ENCODE results near the gene SPEM3. TPM values are rescaled to one million over a fixed set of nuclear protein-coding genes. Genes with fewer than 3 reads are reported as not detected.

SPEM3 gene
- total and polyA plus RNA-seq, 4 donors = not detected

DNA sequence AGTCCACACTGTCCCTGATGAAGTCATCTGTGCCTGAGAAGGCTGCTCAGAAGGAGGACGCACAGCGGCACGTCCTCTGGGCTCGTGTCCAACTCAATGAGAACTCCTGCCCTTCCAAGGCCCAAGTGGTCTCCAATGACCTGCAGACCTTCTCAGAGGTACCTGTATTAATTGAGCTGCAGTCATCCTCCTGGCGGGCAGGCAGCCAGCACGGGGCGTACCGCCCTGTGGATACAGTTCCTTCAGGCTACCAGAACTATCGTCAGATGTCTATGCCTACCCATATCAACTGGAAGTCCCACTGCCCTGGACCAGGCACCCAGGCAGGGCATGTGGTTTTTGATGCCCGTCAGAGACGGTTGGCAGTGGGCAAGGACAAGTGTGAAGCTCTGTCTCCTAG is 3.6 kb downstream of the SPEM3 start:
- Histone ChIP-seq H3K9ac (ENCODE audit: insufficient read depth in 1 of 2, low read length in 2 of 2) (no peak overlapping the region), H3K27me3 (ENCODE audit: control insufficient read depth in 3 of 3, insufficient read depth in 3 of 3, low read length in 2 of 3) (peaks cover 0 to 31% (median 12%) of the 10 kb centered on the region in 3 donors), H3K4me1 (ENCODE audit: control insufficient read depth in 5 of 5, insufficient read depth in 5 of 5, low read length in 5 of 5) (peaks cover 0 to 12% (median 4%) of the 10 kb centered on the region in 5 donors), H3K9me3 (ENCODE audit: control insufficient read depth in 4 of 4, insufficient read depth in 3 of 4, low read length in 3 of 4) (no peaks in the 10 kb centered on the region), H3K27ac (ENCODE audit: low read depth in 1 of 2, low read length in 1 of 2) (no peak overlapping the region), H3K36me3 (ENCODE audit: control insufficient read depth in 4 of 4, insufficient read depth in 4 of 4, low read length in 4 of 4) (no peaks in the 10 kb centered on the region), H3K4me3 (no peak overlapping the region)
- WGBS, 2 donors = 94% methylated on average over 11 of the region's 11 CpGs
- DNase-seq (no peak), ATAC-seq (ENCODE audit: insufficient read depth, low FRiP score) (no peak)
- TF ChIP-seq, protein P1, sequence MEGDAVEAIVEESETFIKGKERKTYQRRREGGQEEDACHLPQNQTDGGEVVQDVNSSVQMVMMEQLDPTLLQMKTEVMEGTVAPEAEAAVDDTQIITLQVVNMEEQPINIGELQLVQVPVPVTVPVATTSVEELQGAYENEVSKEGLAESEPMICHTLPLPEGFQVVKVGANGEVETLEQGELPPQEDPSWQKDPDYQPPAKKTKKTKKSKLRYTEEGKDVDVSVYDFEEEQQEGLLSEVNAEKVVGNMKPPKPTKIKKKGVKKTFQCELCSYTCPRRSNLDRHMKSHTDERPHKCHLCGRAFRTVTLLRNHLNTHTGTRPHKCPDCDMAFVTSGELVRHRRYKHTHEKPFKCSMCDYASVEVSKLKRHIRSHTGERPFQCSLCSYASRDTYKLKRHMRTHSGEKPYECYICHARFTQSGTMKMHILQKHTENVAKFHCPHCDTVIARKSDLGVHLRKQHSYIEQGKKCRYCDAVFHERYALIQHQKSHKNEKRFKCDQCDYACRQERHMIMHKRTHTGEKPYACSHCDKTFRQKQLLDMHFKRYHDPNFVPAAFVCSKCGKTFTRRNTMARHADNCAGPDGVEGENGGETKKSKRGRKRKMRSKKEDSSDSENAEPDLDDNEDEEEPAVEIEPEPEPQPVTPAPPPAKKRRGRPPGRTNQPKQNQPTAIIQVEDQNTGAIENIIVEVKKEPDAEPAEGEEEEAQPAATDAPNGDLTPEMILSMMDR (IDR thresholded peaks at IDR 0.05; ENCODE audit: control extremely low read depth, extremely low read depth) = no peak

DNA sequence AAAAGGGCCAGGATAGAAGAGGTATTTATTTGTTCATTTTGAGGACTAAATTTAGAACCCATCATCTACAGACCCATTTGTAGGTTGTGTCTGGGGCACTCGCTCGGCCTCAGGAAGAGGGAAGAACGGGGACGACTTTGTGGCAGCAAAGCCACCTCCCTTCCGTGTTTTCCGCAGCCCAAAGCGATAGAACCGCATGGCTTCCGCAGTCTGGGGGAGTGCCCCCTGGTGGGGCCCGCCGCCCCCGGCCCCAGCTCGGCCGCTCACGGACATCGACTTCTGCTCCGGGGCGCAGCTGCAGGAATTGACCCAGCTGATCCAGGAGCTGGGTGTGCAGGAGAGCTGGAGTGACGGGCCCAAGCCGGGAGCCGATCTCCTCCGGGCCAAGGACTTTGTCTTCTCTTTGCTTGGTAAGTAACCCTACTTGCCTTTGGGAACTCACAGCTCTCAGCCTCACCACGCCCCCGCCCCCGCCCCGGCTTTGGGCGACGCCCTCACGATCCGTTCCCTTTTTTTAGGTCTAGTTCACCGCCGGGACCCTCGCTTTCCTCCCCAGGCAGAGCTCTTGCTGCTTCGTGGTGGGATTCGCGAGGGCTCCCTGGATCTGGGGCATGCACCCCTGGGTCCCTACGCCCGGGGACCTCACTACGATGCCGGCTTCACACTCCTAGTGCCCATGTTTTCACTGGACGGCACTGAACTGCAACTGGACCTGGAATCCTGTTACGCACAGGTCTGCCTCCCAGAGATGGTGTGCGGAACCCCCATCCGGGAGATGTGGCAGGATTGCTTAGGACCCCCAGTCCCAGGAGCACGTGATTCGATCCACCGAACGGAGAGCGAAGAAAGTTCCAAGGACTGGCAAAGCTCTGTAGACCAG is 7.3 kb downstream of the SPEM3 start:
- H3K4me1 ChIP-seq (ENCODE audit: control insufficient read depth in 5 of 5, insufficient read depth in 5 of 5, low read length in 5 of 5) = peaks cover 0 to 35% (median 13%) of the 10 kb centered on the region in 5 donors

DNA sequence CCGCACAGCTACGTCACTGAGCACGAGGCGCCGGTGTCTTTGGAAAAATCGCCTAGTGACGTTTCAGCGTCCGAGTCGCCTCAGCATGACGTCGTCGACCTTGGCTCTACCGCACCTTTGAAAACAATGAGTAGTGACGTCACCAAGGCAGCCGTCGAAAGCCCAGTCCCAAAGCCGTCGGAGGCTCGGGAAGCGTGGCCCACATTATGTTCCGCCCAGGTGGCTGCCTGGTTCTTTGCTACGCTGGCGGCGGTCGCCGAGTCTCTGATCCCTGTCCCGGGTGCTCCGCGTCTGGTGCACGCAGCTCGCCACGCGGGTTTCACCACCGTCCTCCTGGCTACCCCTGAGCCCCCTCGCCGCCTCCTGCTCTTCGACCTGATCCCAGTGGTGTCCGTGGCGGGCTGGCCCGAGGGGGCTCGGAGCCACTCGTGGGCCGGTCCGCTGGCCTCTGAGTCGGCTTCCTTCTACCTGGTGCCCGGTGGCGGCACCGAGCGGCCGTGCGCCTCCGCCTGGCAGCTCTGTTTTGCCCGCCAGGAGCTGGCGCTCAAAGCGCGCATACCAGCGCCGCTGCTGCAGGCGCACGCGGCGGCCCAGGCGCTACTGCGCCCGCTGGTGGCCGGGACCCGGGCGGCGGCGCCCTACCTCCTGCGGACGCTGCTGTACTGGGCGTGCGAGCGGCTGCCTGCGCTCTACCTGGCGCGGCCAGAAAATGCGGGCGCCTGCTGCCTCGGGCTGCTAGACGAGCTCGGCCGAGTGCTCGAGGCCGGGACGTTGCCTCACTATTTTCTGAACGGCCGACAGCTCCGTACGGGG is 8.1 kb downstream of the SPEM3 start:
- DNase-seq (peak; percentile 77 to 88 (median 87)), ATAC-seq (ENCODE audit: insufficient read depth, low FRiP score) (peak; percentile 89)
- H3K36me3 ChIP-seq (ENCODE audit: control insufficient read depth in 4 of 4, insufficient read depth in 4 of 4, low read length in 4 of 4) = no peaks in the 10 kb centered on the region
- H3K4me3 ChIP-seq = no peak overlapping the region
- H3K9ac ChIP-seq (ENCODE audit: insufficient read depth in 1 of 2, low read length in 2 of 2) = no peak overlapping the region
- 7 to 9% methylated on average over 85 to 92 of the region's 92 CpGs for WGBS, 2 donors
- TF ChIP-seq, protein P1 (IDR thresholded peaks at IDR 0.05; ENCODE audit: control extremely low read depth, extremely low read depth) = peak; percentile 83
- peaks cover 0 to 36% (median 16%) of the 10 kb centered on the region in 5 donors for H3K4me1 ChIP-seq (ENCODE audit: control insufficient read depth in 5 of 5, insufficient read depth in 5 of 5, low read length in 5 of 5)
- peaks cover 0 to 54% (median 37%) of the 10 kb centered on the region in 3 donors for H3K27me3 ChIP-seq (ENCODE audit: control insufficient read depth in 3 of 3, insufficient read depth in 3 of 3, low read length in 2 of 3)
- H3K9me3 ChIP-seq (ENCODE audit: control insufficient read depth in 4 of 4, insufficient read depth in 3 of 4, low read length in 3 of 4) = no peaks in the 10 kb centered on the region
- H3K27ac ChIP-seq (ENCODE audit: low read depth in 1 of 2, low read length in 1 of 2) = peak overlapping the region; percentile 59 to 62

More for the DNA sequence above, 7.3 kb downstream of the SPEM3 start:
- no peaks in the 10 kb centered on the region for H3K9me3 ChIP-seq (ENCODE audit: control insufficient read depth in 4 of 4, insufficient read depth in 3 of 4, low read length in 3 of 4)
- peak overlapping the region; percentile 30 for H3K4me3 ChIP-seq
- DNase-seq (peak; percentile 31 to 48 (median 38)), ATAC-seq (ENCODE audit: insufficient read depth, low FRiP score) (peak; percentile 8)
- peak overlapping the region in 1 of 2 donors; percentile 17 for H3K9ac ChIP-seq (ENCODE audit: insufficient read depth in 1 of 2, low read length in 2 of 2)
- 6 to 7% methylated on average over 49 of the region's 49 CpGs for WGBS, 2 donors
- peaks cover 0 to 53% (median 33%) of the 10 kb centered on the region in 3 donors for H3K27me3 ChIP-seq (ENCODE audit: control insufficient read depth in 3 of 3, insufficient read depth in 3 of 3, low read length in 2 of 3)
- H3K36me3 ChIP-seq (ENCODE audit: control insufficient read depth in 4 of 4, insufficient read depth in 4 of 4, low read length in 4 of 4) = no peaks in the 10 kb centered on the region
- TF ChIP-seq, protein P1 (IDR thresholded peaks at IDR 0.05; ENCODE audit: control extremely low read depth, extremely low read depth) = no peak
- H3K27ac ChIP-seq (ENCODE audit: low read depth in 1 of 2, low read length in 1 of 2) = peak overlapping the region; percentile 39 to 76

Measured in lung (tissue), 12 donors.